Lung (tissue), 12 donors: ENCODE data around the gene MAP4K3. TPM values are rescaled to one million over a fixed set of nuclear protein-coding genes. Genes with fewer than 3 reads are reported as not detected.

Experiments
- ATAC-seq: fragments of 200-7000 bp; cut with Tn5 transposase; one replicate; pipeline ENCODE4 v1.9.1; 2020; ENCODE audit warnings: moderate number of reproducible peaks; ENCODE audit not compliant: insufficient read depth, low FRiP score
- DNase-seq, 3 donors: peaks; one replicate each; pipeline ENCODE4 v3.0.0-alpha.2; 2013 to 2017
- H3K27ac ChIP-seq, 2 donors: one replicate each; pipeline ENCODE4 v1.5.1; 2013; ENCODE audit warnings: mild to moderate bottlenecking in 2 of 2, moderate library complexity in 2 of 2, control low read depth in 1 of 2, inconsistent platforms in 1 of 2, low read depth in 1 of 2, low read length in 1 of 2
- H3K27me3 ChIP-seq, 3 donors: one replicate each; pipeline ENCODE4 v1.5.1; 2013; ENCODE audit warnings: low read length in 2 of 3; ENCODE audit not compliant: control insufficient read depth in 3 of 3, insufficient read depth in 3 of 3
- H3K36me3 ChIP-seq, 4 donors: one replicate each; pipeline ENCODE4 v1.5.1; 2013; ENCODE audit warnings: low read length in 4 of 4, mild to moderate bottlenecking in 1 of 4, moderate library complexity in 1 of 4; ENCODE audit not compliant: control insufficient read depth in 4 of 4, insufficient read depth in 4 of 4
- H3K4me1 ChIP-seq, 5 donors: one replicate each; pipeline ENCODE4 v1.5.1; 2013; ENCODE audit warnings: low read length in 5 of 5, mild to moderate bottlenecking in 2 of 5, moderate library complexity in 1 of 5; ENCODE audit not compliant: control insufficient read depth in 5 of 5, insufficient read depth in 5 of 5
- H3K4me3 ChIP-seq: one replicate; pipeline ENCODE4 v1.5.1; 2013; ENCODE audit warnings: mild to moderate bottlenecking, control low read depth, moderate library complexity
- H3K9ac ChIP-seq, 2 donors: one replicate each; pipeline ENCODE4 v1.5.1; 2013; ENCODE audit warnings: low read length in 2 of 2, control low read depth in 1 of 2; ENCODE audit not compliant: insufficient read depth in 1 of 2
- H3K9me3 ChIP-seq, 4 donors: one replicate each; pipeline ENCODE4 v1.5.1; 2013; ENCODE audit warnings: low read length in 3 of 4, mild to moderate bottlenecking in 1 of 4, moderate library complexity in 1 of 4; ENCODE audit not compliant: control insufficient read depth in 4 of 4, insufficient read depth in 3 of 4
- CTCF ChIP-seq: IDR thresholded peaks from 2 replicates; pipeline ENCODE4 v1.5.1; 2012; ENCODE audit warnings: mild to moderate bottlenecking; ENCODE audit errors: control extremely low read depth, extremely low read depth
- WGBS, 2 donors: extraction: QIAGEN DNeasy Blood & Tissue Kit; methylation state at CpG; one replicate each; pipeline ENCODE4 v1.1.7; 2013; 5-methylcytosine and 5-hydroxymethylcytosine counted together
- polyA plus RNA-seq, 2 donors: library from polyadenylated mRNA; stranded (reverse); fragments of 200-250 nt; gene quantifications; one replicate each; pipeline ENCODE4 v1.2.1, GENCODE V29; 2013
- total RNA-seq, 2 donors: library from RNA; depleted of rRNA in 1 of 2; stranded (reverse); fragments of >200 nt in 1 of 2; gene quantifications; one replicate each; pipeline ENCODE4 v1.2.1, GENCODE V29; 2014 to 2021
- donor health status: control.
- donor health status: control.
- donor health status: Bipolar disorder and iron deficiency.
- donor health status: healthy.
- donor health status: DM: yes; HTN: yes; CAD: no.

The MAP4K3 gene
- total and polyA plus RNA-seq, 4 donors, result 9.9 to 97.9 (median 27.1) TPM

GRCh38 chr2:39221459-39221858, 215.6 kb downstream of the MAP4K3 start:
- Histone ChIP-seq H3K27ac (no peak overlapping the region), H3K9ac (no peak overlapping the region), H3K9me3 (no peaks in the 10 kb centered on the region), H3K4me1 (peaks cover 0 to 2% (median 0%) of the 10 kb centered on the region in 5 donors), H3K27me3 (no peaks in the 10 kb centered on the region), H3K4me3 (no peak overlapping the region), H3K36me3 (peaks cover 0 to 1% (median 0%) of the 10 kb centered on the region in 4 donors)
- 95 to 97% methylated on average over 3 of the region's 3 CpGs for WGBS, 2 donors
- DNase-seq, result no peak
- no peak for TF ChIP-seq CTCF
- no peak for ATAC-seq

GRCh38 chr2:39220136-39220535, 216.9 kb downstream of the MAP4K3 start:
- TF ChIP-seq CTCF, result no peak
- Histone ChIP-seq H3K27ac (no peak overlapping the region), H3K4me1 (peaks cover 0 to 2% (median 0%) of the 10 kb centered on the region in 5 donors), H3K9me3 (no peaks in the 10 kb centered on the region), H3K27me3 (no peaks in the 10 kb centered on the region), H3K9ac (no peak overlapping the region), H3K36me3 (peaks cover 0 to 1% (median 0%) of the 10 kb centered on the region in 4 donors), H3K4me3 (no peak overlapping the region)
- ATAC-seq, result no peak
- 94 to 97% methylated on average over 2 of the region's 2 CpGs for WGBS, 2 donors
- no peak for DNase-seq

- Histone ChIP-seq H3K9me3 (no peaks in the 10 kb centered on the region), H3K4me1 (peaks cover 0 to 2% (median 0%) of the 10 kb centered on the region in 5 donors), H3K4me3 (no peak overlapping the region), H3K36me3 (peaks cover 0 to 1% (median 0%) of the 10 kb centered on the region in 4 donors), H3K9ac (no peak overlapping the region), H3K27ac (no peak overlapping the region), H3K27me3 (no peaks in the 10 kb centered on the region)
- WGBS, 2 donors, result 93 to 97% methylated on average over 5 of the region's 5 CpGs
- no peak for TF ChIP-seq CTCF
- ATAC-seq, result no peak
- no peak for DNase-seq
These were observed 218.7 kb downstream of the MAP4K3 start for GRCh38 chr2:39218391-39218790.

- no peak overlapping the region for H3K9ac ChIP-seq
- no peaks in the 10 kb centered on the region for H3K27me3 ChIP-seq
- 44 to 61% methylated on average over 4 of the region's 4 CpGs for WGBS, 2 donors
- peaks cover 0 to 1% (median 0%) of the 10 kb centered on the region in 4 donors for H3K36me3 ChIP-seq
- no peak overlapping the region for H3K27ac ChIP-seq
- no peaks in the 10 kb centered on the region for H3K9me3 ChIP-seq
- no peak for TF ChIP-seq CTCF
- H3K4me3 ChIP-seq, result no peak overlapping the region
- DNase-seq, result no peak
- H3K4me1 ChIP-seq, result peaks cover 0 to 2% (median 0%) of the 10 kb centered on the region in 5 donors
- ATAC-seq, result no peak
These were observed 219.9 kb downstream of the MAP4K3 start for GRCh38 chr2:39217192-39217550.
